Liver (tissue), 9 donors: ENCODE results near the gene ITGA11. TPM values are rescaled to one million over a fixed set of nuclear protein-coding genes. Genes with fewer than 3 reads are reported as not detected.

Experiments used
- DNase-seq: peaks from one replicate; pipeline ENCODE4 v3.0.0-alpha.2; 2017; ENCODE audit warnings: low spot score
- H3K27ac ChIP-seq, 2 donors: one replicate each; pipeline ENCODE4 v1.7.0; 2013; ENCODE audit warnings: inconsistent platforms in 2 of 2, low read length in 2 of 2, control low read depth in 1 of 2, low read depth in 1 of 2, mild to moderate bottlenecking in 1 of 2
- H3K27me3 ChIP-seq, 4 donors: one replicate each; pipeline versions ENCODE4 v1.6.1 to v1.7.0; 2013; ENCODE audit warnings: low read length in 3 of 4, inconsistent platforms in 1 of 4, mild to moderate bottlenecking in 1 of 4, moderate library complexity in 1 of 4; ENCODE audit not compliant: control insufficient read depth in 4 of 4, insufficient read depth in 4 of 4
- H3K36me3 ChIP-seq, 4 donors: one replicate each; pipeline versions ENCODE4 v1.6.1 to v1.7.0; 2013; ENCODE audit warnings: low read length in 3 of 4, mild to moderate bottlenecking in 3 of 4, low read depth in 1 of 4, moderate library complexity in 1 of 4; ENCODE audit not compliant: control insufficient read depth in 4 of 4, insufficient read depth in 3 of 4
- H3K4me1 ChIP-seq, 4 donors: one replicate each; pipeline versions ENCODE4 v1.6.1 to v1.7.0; 2013; ENCODE audit warnings: low read length in 3 of 4, mild to moderate bottlenecking in 3 of 4, moderate library complexity in 1 of 4; ENCODE audit not compliant: control insufficient read depth in 4 of 4, insufficient read depth in 4 of 4
- H3K4me3 ChIP-seq, 3 donors: one replicate each; pipeline versions ENCODE4 v1.6.1 to v1.7.0; 2013; ENCODE audit warnings: low read length in 3 of 3, control low read depth in 1 of 3, low read depth in 1 of 3, mild to moderate bottlenecking in 1 of 3
- H3K9ac ChIP-seq, 2 donors: one replicate each; pipeline ENCODE4 v1.7.0; 2013; ENCODE audit warnings: low read length in 2 of 2, mild to moderate bottlenecking in 2 of 2, moderate library complexity in 2 of 2, control low read depth in 1 of 2, low read depth in 1 of 2
- H3K9me3 ChIP-seq, 4 donors: one replicate each; pipeline versions ENCODE4 v1.6.1 to v1.7.0; 2013; ENCODE audit warnings: low read length in 3 of 4; ENCODE audit not compliant: control insufficient read depth in 4 of 4
- CTCF ChIP-seq: fragments of 150-350 bp; IDR thresholded peaks from 2 replicates; pipeline ENCODE4 v1.5.1; 2017; ENCODE audit warnings: improper control_type of control experiment, low read depth, low read length; ENCODE audit not compliant: missing input control
- EGR1 ChIP-seq, 2 donors: IDR thresholded peaks; 2 replicates each; pipeline ENCODE4 v1.6.1; 2016 to 2018; ENCODE audit warnings: antibody characterized with exemption in 2 of 2, low read depth in 2 of 2
- FOXA1 ChIP-seq: IDR thresholded peaks from 2 replicates; pipeline ENCODE4 v1.6.1; 2016; ENCODE audit warnings: antibody characterized with exemption
- FOXA2 ChIP-seq: IDR thresholded peaks from 2 replicates; pipeline ENCODE4 v1.6.1; 2016; ENCODE audit warnings: antibody characterized with exemption
- GABPA ChIP-seq, 2 donors: IDR thresholded peaks in 1 of 2; conservative IDR thresholded peaks in 1 of 2; 2 replicates each; pipeline ENCODE4 v1.6.1; 2016; ENCODE audit warnings: antibody characterized with exemption in 2 of 2, mild to moderate bottlenecking in 1 of 2, moderate library complexity in 1 of 2
- HNF4A ChIP-seq, 2 donors: conservative IDR thresholded peaks; 2 replicates each; pipeline ENCODE4 v1.6.1; 2016; ENCODE audit warnings: antibody characterized with exemption in 2 of 2, mild to moderate bottlenecking in 2 of 2
- HNF4G ChIP-seq: IDR thresholded peaks from 2 replicates; pipeline ENCODE4 v1.6.1; 2016; ENCODE audit warnings: antibody characterized with exemption
- JUND ChIP-seq, 2 donors: IDR thresholded peaks; 2 replicates each; pipeline ENCODE4 v1.6.1; 2016; ENCODE audit warnings: antibody characterized with exemption in 2 of 2
- NR2F2 ChIP-seq: IDR thresholded peaks from 2 replicates; pipeline ENCODE4 v1.6.1; 2016; ENCODE audit warnings: antibody characterized with exemption
- RAD21 ChIP-seq, 2 donors: IDR thresholded peaks; 2 replicates each; pipeline ENCODE4 v1.6.1; 2016; ENCODE audit warnings: antibody characterized with exemption in 2 of 2, mild to moderate bottlenecking in 2 of 2
- REST ChIP-seq: IDR thresholded peaks from 2 replicates; pipeline ENCODE4 v1.6.1; 2016; ENCODE audit warnings: antibody characterized with exemption, mild to moderate bottlenecking
- RXRA ChIP-seq, 2 donors: IDR thresholded peaks; 2 replicates each; pipeline ENCODE4 v1.6.1; 2017 to 2018; ENCODE audit warnings: antibody characterized with exemption in 2 of 2, mild to moderate bottlenecking in 1 of 2
- SP1 ChIP-seq: IDR thresholded peaks from 2 replicates; pipeline ENCODE4 v1.6.1; 2018; ENCODE audit warnings: antibody characterized with exemption, mild to moderate bottlenecking
- TAF1 ChIP-seq: conservative IDR thresholded peaks from 2 replicates; pipeline ENCODE4 v1.6.1; 2016; ENCODE audit warnings: antibody characterized with exemption, mild to moderate bottlenecking
- YY1 ChIP-seq: IDR thresholded peaks from 2 replicates; pipeline ENCODE4 v1.6.1; 2016; ENCODE audit warnings: antibody characterized with exemption, mild to moderate bottlenecking
- ZBTB33 ChIP-seq: IDR thresholded peaks from 2 replicates; pipeline ENCODE4 v1.6.1; 2016; ENCODE audit warnings: antibody characterized with exemption
- WGBS: extraction: QIAGEN DNeasy Blood & Tissue Kit; methylation state at CpG from one replicate; pipeline ENCODE4 v1.1.7; 2013; 5-methylcytosine and 5-hydroxymethylcytosine counted together
- polyA plus RNA-seq, 2 donors: library from polyadenylated mRNA; stranded (reverse) in 1 of 2; unstranded in 1 of 2; fragments of 200-250 nt in 1 of 2; fragments of >200 nt in 1 of 2; fragmentation: Nextera tagmentation in 1 of 2; extraction: Ambion mirVana in 1 of 2; gene quantifications; one replicate each; pipeline versions ENCODE4 v1.2.1 to v1.2.3, GENCODE V29; 2013 to 2015
- total RNA-seq, 2 donors: library from RNA; depleted of rRNA; stranded (reverse); fragments of >200 nt; gene quantifications; one replicate each; pipeline ENCODE4 v1.2.3, GENCODE V29; 2014
- TF ChIP-seq, protein P1 (sequence below): IDR thresholded peaks from 2 replicates; pipeline ENCODE4 v1.6.1; 2016; ENCODE audit warnings: antibody characterized with exemption
- TF ChIP-seq, protein P2 (sequence below): IDR thresholded peaks from 2 replicates; pipeline ENCODE4 v1.6.1; 2016; ENCODE audit warnings: antibody characterized with exemption
- donor health status: healthy.
- donor health status: healthy.
- donor health status: healthy.
- donor health status: healthy.
- donor health status: healthy.

Gene ITGA11
- total and polyA plus RNA-seq, 4 donors, result 0.32 to 1.0 (median 0.67) TPM

DNA sequence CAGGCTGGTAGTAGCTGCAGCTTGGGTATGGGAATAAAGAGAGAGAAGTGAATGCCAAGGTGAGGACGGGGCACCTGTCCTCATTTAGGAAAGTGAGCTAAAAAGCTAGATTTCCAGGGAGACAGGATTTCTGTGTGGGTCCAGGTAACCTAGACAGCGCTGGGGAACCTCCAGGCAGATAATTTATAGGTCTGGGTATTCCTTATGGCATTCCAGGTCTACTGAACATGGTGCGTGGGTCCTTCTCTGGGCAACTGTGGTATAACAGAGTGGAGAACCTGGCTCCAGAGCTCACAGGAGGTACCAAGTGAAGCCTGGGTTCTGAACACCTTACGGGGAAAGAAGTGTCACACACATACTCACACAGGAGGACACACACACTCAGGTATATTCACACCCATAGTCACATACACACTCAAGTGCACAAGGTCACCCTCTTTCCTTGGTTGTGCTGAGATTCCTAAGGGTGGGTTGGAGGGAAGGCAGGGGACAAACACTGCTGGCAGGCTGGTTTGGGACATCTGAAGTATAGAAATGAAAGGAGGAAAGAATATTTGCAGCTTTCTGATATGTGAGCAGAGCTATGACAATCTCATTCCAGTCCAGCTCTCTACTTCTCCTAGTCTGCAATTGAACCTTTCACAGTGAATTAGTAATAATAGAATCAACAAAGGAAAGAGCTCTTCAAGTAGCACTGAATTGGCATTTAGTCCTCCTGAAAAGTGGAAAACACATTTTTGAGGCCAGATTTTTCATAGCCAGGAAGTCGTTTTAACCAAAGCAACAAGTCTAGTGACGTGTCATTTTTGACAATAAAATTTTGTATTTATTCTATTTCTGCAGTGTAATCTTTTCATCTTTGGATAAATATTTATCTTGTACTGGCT, 37.4 kb upstream of the ITGA11 start:
- H3K27me3 ChIP-seq, result peaks cover 0 to 3% (median 0%) of the 10 kb centered on the region in 4 donors
- 78% methylated on average over 6 of the region's 6 CpGs for WGBS
- no peaks in the 10 kb centered on the region for H3K36me3 ChIP-seq
- TF ChIP-seq, protein P1, sequence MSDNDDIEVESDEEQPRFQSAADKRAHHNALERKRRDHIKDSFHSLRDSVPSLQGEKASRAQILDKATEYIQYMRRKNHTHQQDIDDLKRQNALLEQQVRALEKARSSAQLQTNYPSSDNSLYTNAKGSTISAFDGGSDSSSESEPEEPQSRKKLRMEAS, result no peak
- TF ChIP-seq, protein P2, sequence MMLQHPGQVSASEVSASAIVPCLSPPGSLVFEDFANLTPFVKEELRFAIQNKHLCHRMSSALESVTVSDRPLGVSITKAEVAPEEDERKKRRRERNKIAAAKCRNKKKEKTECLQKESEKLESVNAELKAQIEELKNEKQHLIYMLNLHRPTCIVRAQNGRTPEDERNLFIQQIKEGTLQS, result no peak
- TF ChIP-seq FOXA2 (no peak), JUND (IDR thresholded peaks at IDR 0.05) (no peak), RAD21 (IDR thresholded peaks at IDR 0.05) (no peak), YY1 (no peak), RXRA (IDR thresholded peaks at IDR 0.05) (no peak), TAF1 (no peak), ZBTB33 (no peak), SP1 (no peak), FOXA1 (no peak), REST (no peak), NR2F2 (no peak), GABPA (IDR thresholded peaks at IDR 0.05 in 1 of 2, conservative IDR thresholded peaks at IDR 0.05 in 1 of 2) (no peak), HNF4G (no peak), HNF4A (conservative IDR thresholded peaks at IDR 0.05) (no peak), EGR1 (IDR thresholded peaks at IDR 0.05; ENCODE audit: low read depth in 2 of 2) (no peak)
- H3K4me3 ChIP-seq, result no peak overlapping the region
- H3K4me1 ChIP-seq, result no peaks in the 10 kb centered on the region
- no peak overlapping the region for H3K27ac ChIP-seq
- H3K9ac ChIP-seq, result no peak overlapping the region
- no peak for DNase-seq
- H3K9me3 ChIP-seq, result no peaks in the 10 kb centered on the region

GRCh38 chr15:68466876-68467275, 34.9 kb upstream of the ITGA11 start:
- H3K9me3 ChIP-seq, result no peaks in the 10 kb centered on the region
- H3K36me3 ChIP-seq, result no peaks in the 10 kb centered on the region
- H3K4me3 ChIP-seq, result no peak overlapping the region
- peaks cover 0 to 7% (median 0%) of the 10 kb centered on the region in 4 donors for H3K27me3 ChIP-seq
- H3K9ac ChIP-seq, result no peak overlapping the region
- no peak for DNase-seq
- no peak overlapping the region for H3K27ac ChIP-seq
- H3K4me1 ChIP-seq, result no peaks in the 10 kb centered on the region
- TF ChIP-seq NR2F2 (no peak), CTCF (no peak), EGR1 (IDR thresholded peaks at IDR 0.05; ENCODE audit: low read depth in 2 of 2) (no peak), HNF4A (conservative IDR thresholded peaks at IDR 0.05) (no peak), HNF4G (no peak), GABPA (IDR thresholded peaks at IDR 0.05 in 1 of 2, conservative IDR thresholded peaks at IDR 0.05 in 1 of 2) (no peak), YY1 (no peak), RXRA (IDR thresholded peaks at IDR 0.05) (no peak), TAF1 (no peak), FOXA2 (no peak), RAD21 (IDR thresholded peaks at IDR 0.05) (no peak), REST (no peak)
- TF ChIP-seq, protein P2, result no peak
- TF ChIP-seq, protein P1, result no peak
